ENCODE measurements around the gene BMF. TPM values are rescaled to one million over a fixed set of nuclear protein-coding genes. Genes with fewer than 3 reads are reported as not detected.
"Not testable (repeated sequence)": the region's sequence is repeated elsewhere in the genome, so short reads cannot be mapped to it uniquely, and the experiment has no call there.

The BMF gene
- total RNA-seq, 3 donors from 2014 or later = 12.6 to 32.1 (median 28.7) TPM

DNA sequence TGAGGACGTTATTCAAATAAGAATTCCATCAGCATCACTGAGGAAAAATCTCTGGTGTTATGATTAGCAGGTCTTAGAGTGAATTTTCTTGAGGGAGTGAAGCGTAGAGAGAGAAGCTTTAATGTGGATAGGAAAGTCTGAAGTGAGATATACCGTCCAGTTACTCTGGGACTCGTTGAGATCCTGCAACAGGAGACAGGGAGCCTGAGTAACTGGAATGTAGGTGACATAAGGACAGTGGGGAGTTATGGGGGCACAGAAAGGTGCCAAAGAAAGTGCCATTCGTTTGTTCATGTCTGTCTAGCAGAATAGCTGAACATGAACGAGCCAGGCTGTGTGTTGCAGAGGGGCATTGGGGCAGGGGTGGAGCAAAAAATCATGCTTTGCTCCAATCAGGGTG lies 42.8 kb upstream of the BMF start:
- intact Hi-C loops (cut with DNase I, micrococcal nuclease) = no loop called here
- H3K4me1 ChIP-seq (ENCODE audit: low read depth) = peaks cover 7% of the 10 kb centered on the region
- DNase-seq = no peak
- TF ChIP-seq, protein P1, sequence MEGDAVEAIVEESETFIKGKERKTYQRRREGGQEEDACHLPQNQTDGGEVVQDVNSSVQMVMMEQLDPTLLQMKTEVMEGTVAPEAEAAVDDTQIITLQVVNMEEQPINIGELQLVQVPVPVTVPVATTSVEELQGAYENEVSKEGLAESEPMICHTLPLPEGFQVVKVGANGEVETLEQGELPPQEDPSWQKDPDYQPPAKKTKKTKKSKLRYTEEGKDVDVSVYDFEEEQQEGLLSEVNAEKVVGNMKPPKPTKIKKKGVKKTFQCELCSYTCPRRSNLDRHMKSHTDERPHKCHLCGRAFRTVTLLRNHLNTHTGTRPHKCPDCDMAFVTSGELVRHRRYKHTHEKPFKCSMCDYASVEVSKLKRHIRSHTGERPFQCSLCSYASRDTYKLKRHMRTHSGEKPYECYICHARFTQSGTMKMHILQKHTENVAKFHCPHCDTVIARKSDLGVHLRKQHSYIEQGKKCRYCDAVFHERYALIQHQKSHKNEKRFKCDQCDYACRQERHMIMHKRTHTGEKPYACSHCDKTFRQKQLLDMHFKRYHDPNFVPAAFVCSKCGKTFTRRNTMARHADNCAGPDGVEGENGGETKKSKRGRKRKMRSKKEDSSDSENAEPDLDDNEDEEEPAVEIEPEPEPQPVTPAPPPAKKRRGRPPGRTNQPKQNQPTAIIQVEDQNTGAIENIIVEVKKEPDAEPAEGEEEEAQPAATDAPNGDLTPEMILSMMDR (IDR thresholded peaks at IDR 0.05) = no peak
- no peaks in the 10 kb centered on the region for H3K36me3 ChIP-seq (ENCODE audit: low read depth)
- H3K4me3 ChIP-seq = no peak overlapping the region
- no peak for ATAC-seq
- no peaks in the 10 kb centered on the region for H3K9me3 ChIP-seq

DNA sequence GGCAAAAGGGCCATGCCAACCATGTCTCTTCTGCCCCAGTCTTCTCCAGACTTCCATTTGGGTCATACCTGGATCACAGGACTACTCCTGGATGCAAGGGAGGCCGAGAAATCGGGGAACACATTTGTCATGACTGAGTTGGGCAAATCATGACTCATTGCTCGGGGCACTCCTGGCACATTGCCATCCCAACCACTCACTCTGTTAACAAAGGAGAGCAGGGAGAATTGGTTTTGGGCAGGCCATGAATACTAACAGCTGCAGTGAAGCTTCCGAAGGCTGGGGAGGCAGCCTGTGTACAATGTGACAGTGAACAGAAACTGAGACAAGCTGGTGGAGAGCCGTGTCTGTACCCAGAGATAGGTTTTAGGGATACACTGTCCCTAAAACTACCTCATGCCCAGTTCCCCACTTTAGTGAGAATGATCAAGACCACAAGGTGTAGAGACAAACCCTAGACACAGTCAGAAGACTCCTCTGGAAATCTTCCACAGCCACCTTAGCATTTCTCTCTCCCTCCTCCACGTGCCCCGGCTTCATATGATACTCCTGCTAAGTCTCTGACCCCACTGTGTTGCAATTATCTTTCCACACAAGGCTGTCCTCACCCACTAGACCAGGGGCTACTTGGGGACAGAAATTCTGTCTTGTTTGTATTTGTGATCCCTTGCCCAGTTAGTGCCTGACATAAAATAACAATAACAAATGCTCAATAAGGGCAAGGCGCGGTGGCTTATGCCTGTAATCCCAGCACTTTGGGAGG lies 41.7 kb upstream of the BMF start:
- no peak overlapping the region for H3K4me3 ChIP-seq
- TF ChIP-seq, protein P1 (IDR thresholded peaks at IDR 0.05) = no peak

DNA sequence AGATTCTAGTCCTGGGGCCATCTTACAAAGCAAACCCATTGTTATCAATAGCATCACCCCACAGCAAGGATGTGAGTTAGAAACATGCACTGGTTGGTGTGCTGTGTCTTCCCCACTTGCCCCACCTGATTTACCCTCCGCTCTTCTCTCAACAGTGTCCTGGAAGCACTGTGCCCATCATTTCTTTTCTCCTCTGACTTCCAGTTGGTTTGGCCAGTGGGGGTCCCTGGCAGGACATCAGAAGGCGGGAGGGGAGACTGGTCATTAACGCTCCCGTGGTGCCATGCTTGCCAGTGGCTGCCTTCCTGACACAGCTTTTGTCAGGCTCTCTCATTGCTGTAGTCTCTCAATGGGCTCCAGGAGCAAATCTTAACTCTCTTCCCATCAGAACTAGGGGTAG lies 40.7 kb upstream of the BMF start:
- intact Hi-C loops (cut with DNase I, micrococcal nuclease) = no loop called here
- TF ChIP-seq, protein P1 (IDR thresholded peaks at IDR 0.05) = no peak
- Histone ChIP-seq H3K9me3 (no peaks in the 10 kb centered on the region), H3K4me1 (ENCODE audit: low read depth) (no peaks in the 10 kb centered on the region), H3K36me3 (ENCODE audit: low read depth) (no peaks in the 10 kb centered on the region), H3K4me3 (no peak overlapping the region)
- DNase-seq (no peak), ATAC-seq (no peak)

More for the DNA sequence above, 41.7 kb upstream of the BMF start:
- Histone ChIP-seq H3K36me3 (ENCODE audit: low read depth) (no peaks in the 10 kb centered on the region), H3K9me3 (no peaks in the 10 kb centered on the region), H3K4me1 (ENCODE audit: low read depth) (peaks cover 2% of the 10 kb centered on the region)
- intact Hi-C loops (cut with DNase I, micrococcal nuclease) = no loop called here
- no peak for DNase-seq
- ATAC-seq = no peak

DNA sequence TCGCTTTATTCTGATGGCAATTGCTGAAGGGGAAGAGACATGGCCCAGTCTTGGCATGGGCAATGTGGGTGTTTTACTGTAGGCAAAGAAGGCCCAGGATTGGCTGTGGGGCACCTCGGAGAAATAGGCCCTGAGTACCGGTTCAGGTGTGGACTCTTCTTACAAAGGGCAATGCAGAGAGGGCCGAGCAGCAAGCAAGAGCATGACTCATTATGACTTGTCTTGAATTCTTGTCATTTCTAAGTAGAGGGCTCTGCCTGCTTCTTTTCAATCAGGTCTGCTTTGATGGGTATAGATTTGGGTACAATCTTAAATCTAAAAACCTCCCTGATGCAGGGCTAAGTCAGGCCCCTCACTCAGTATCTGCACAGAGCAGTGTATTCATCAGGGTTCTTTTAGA lies 37.4 kb upstream of the BMF start:
- intact Hi-C loops (cut with DNase I, micrococcal nuclease) = no loop called here
- no peak for ATAC-seq

DNA sequence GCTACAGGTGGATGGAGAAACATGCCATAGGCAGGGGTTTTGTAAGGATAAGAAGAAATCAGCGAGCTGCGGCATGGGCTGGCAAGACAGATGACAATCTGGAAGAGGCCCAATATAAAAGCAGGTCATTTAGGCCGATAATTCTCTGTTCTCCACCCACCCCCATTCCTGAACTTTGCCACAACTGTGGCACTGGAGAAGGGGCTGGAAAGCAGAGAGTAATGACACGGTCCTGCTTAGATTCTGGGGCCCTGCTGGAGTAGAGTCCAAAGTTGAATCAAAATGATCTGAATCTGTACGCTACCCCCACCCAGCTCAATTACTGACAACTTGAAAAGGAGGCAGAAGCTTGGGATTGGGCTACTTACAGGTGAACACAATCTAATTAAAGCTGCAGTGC lies 33.7 kb upstream of the BMF start:
- Histone ChIP-seq H3K36me3 (ENCODE audit: low read depth) (no peaks in the 10 kb centered on the region), H3K4me3 (no peak overlapping the region), H3K9me3 (no peaks in the 10 kb centered on the region), H3K4me1 (ENCODE audit: low read depth) (no peaks in the 10 kb centered on the region)
- intact Hi-C loops (cut with DNase I, micrococcal nuclease) = no loop called here
- no peak for ATAC-seq
- TF ChIP-seq, protein P1 (IDR thresholded peaks at IDR 0.05) = no peak
- no peak for DNase-seq

More for the DNA sequence above, 37.4 kb upstream of the BMF start:
- Histone ChIP-seq H3K9me3 (no peaks in the 10 kb centered on the region), H3K4me3 (no peak overlapping the region), H3K4me1 (ENCODE audit: low read depth) (no peaks in the 10 kb centered on the region), H3K36me3 (ENCODE audit: low read depth) (no peaks in the 10 kb centered on the region)
- no peak for DNase-seq
- TF ChIP-seq, protein P1 (IDR thresholded peaks at IDR 0.05) = no peak

DNA sequence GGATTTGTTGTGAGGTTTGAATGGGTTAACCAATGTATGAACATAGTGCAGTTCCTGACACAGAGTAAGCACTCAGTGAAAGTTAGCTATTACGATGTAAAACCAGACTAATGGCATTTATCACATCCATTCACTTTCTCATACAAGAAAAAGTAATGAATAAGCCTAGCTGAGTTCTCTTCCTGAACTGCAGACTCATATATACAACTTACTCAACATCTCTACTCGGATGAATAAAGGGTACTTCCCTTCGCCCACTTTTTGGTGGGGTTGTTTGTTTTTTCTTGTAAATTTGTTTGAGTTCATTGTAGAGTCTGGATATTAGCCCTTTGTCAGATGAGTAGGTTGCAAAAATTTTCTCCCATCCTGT lies 29.5 kb upstream of the BMF start:
- H3K4me3 ChIP-seq; DNase-seq; H3K4me1 ChIP-seq (ENCODE audit: low read depth); ATAC-seq; H3K9me3 ChIP-seq; intact Hi-C loops (cut with DNase I, micrococcal nuclease); H3K36me3 ChIP-seq (ENCODE audit: low read depth): not testable (repeated sequence)

All from mucosa of descending colon (tissue), 3 donors.